NCI-H146 treated with DMSO at 0.1 percent for 48 hours (cell line): ENCODE data around the gene GRHPR.
"Not testable (repeated sequence)": the region's sequence is repeated elsewhere in the genome, so short reads cannot be mapped to it uniquely, and the experiment has no call there.

Source experiments
- DNase-seq: peaks from one replicate; lab custom pipeline; 2025; ENCODE audit not compliant: unreplicated experiment; lab: John Stamatoyannopoulos, UW

GRHPR gene

GRCh38 chr9:37422289-37423104 is at the start of gene GRHPR:
GRHPR (plus strand) TSS chr9:37422696; CDS start chr9:37422751, 55 bp downstream.
- DNase-seq: peak; percentile 81

DNA sequence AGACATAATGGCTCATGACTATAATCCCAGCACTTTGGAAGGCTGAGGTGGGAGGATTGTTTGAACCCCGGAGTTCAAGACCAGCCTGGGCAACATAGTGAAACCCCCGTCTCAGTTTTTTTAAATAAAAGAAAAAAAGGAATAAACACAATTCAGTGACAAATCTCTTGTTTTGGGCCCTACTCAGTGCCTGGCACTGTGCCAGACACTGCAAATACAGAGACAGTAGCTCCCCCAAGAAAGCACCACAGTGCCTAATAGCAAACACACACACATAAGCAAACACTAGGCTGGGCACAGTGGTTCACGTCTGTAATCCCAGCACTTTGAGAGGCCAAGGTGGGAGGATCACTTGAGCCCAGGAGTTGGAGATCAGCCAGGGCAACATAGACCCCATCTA is 49.7 kb upstream of the GRHPR start:
- no peak for DNase-seq

- no peak for DNase-seq
Measured at GRCh38 chr9:37373621-37374020, 48.9 kb upstream of the GRHPR start.

DNA sequence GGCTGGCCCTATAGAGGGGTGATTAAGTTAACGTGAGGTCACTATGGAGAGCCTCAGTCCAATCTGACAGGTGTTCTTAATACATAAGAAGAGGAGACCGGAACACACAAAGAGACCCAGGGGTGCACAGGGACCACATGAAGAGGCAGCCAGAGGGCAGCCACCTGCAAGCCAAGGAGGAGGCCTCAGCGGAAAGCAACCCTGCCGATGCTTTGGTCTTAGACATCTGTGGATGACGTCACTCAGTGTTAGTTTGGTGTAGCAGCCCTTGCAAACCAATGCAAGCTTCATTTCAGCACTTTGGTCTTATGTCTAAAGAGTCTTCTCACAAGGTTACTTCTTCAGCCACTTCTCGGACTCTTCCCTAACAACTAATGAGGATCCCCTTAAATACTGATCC is 47.6 kb upstream of the GRHPR start:
- DNase-seq: peak; percentile 20

GRCh38 chr9:37377688-37378612 is 44.5 kb upstream of the GRHPR start:
- DNase-seq: no peak

DNA sequence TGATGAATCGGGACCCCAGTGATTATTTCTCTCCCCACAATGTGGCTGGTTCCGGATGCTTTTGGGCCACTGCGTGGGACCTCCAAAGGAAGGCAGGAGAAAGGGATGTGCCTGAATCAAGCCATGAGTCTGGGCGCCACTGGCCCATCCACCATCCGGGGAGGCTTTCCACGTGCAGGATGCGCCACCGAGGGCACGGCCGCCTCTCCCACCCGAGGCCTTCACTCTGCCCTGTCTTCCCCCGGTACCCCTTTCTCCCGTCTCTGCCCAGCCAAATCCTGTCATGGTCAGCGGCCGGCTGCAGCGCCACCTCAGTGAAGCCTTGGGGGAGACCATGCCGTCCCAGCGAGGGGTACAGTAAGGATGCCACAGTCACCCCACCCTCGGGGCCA is 43.9 kb upstream of the GRHPR start:
- DNase-seq: no peak

- DNase-seq: no peak
Measured at GRCh38 chr9:37379835-37380234, 42.7 kb upstream of the GRHPR start.

GRCh38 chr9:37380570-37380969 is 41.9 kb upstream of the GRHPR start:
- no peak for DNase-seq

GRCh38 chr9:37381094-37381741 is 41.3 kb upstream of the GRHPR start:
- no peak for DNase-seq

GRCh38 chr9:37382161-37382981 is 40.1 kb upstream of the GRHPR start:
- no peak for DNase-seq

- DNase-seq: no peak
Measured at GRCh38 chr9:37382982-37383357, 39.5 kb upstream of the GRHPR start.

DNA sequence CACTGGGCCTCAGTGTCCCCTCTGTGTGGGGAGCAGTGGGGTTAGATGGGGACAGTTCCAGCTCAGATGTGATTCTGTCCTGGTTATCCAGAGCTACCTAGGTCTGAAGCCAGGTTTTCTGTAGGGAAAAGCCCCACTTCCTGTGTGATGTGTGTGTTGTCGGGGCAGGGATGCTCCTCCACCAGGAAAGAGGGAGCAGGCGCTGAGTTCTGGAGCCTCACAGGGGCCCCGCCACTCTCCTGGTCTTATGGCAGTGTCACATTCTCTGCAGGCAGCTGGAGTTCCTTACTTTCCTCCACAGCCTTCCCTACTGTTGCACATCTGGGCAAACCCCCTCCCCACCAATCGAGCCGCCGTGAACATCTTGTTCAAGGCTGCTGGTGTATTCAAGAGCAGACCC is 39.1 kb upstream of the GRHPR start:
- DNase-seq: no peak

DNA sequence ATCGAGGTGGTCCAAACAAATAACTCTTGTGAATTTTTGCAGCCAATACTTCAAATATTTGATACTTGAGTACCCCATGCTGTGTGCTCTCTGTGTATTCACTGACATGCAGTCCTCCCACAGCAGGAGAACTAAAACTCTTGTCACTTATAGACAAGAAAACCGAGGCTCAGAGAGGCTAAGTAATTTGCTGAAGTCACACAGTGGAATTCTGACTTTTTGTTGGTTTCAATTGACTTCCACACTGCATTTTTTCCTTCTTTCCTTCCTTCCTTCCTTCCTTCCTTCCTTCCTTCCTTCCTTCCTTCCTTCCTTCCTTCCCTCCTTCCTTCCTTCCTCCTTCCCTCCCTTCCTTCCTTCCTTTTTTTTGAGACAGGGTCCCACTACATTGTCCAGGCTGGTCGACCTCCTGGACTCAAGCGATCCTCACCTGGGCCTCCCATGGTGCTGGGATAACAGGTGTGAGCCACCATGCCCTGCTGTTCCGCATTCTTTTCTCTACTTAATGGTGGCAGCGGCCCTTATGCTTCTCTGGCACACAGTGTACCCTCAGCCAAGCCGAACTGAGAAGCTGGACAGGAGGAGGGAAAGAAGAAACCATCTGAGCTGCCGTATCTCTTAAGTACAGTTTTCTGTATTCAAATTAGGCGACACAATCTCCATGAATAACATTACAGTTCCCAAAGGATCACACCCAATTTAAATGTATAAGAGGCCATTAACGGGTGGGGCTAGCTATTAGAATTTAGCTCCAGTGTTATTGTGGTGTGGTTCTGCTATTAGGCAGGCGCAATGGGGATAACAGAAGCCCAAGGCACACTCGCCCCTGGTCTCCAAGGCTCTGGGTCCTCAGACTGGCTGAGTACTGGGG is 38.4 kb upstream of the GRHPR start:
- DNase-seq: no peak

GRCh38 chr9:37385286-37385685 is 37.2 kb upstream of the GRHPR start:
- no peak for DNase-seq

GRCh38 chr9:37386988-37387387 is 35.5 kb upstream of the GRHPR start:
- no peak for DNase-seq

DNA sequence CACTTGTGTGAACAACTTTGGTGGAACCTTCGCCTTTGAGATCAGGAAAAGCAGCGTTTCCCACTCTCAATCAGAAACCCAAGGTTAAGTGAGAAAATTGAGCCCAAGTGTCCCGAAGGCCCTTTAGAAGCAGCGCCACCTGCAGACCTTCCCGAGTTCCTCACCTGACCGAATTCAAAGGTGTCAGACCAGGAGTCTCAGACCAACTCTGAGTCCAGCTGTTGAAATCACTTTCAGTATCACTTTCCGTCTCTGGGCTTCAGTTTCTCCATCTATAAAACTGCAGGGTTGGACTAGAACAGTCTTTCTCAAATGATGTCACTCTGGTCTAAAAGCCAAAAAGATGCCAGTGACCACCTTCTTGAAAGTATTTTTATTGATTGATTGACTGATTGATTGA is 31.7 kb upstream of the GRHPR start:
- DNase-seq: no peak

DNA sequence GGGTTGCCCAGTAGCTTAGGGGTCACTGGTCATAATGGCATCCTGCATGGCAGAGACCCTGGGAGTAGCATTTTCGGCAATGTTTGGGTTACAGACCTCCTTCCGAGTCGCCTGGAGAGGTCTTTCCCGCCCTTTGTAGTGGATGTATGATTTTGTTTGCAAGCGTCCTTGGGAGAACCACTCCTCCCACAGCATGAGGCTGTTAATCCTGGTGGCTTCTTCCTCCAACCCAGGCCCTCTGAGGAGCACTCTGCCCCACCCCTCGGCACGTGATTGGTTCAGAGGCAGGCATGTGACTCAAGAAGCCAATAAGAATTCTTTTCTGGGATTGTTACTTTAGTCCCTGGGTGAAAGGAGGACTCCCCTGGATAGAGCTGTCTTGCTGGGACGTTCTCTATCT is 30.2 kb upstream of the GRHPR start:
- no peak for DNase-seq

DNA sequence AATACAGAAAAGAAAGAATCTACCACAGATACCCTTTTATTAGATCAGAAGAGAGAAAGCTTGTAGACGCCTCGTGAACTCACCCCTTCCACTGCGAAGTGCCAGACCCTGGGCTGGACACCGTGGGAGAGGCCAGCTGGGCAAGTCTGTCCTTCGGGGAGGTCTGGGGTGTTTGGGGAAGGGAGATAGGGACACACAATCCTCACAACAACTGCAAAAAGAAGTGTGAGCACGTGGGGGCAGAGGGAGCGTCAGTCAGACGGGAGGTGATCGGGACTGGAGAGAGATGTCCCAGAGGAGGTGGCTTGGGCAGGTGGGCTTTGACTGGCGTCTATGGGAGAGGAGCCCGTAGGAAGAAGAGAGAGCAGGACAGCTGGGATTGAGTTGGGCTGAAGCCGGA is 27.3 kb upstream of the GRHPR start:
- no peak for DNase-seq

GRCh38 chr9:37395663-37396062 is 26.8 kb upstream of the GRHPR start:
- peak; percentile 68 for DNase-seq

DNA sequence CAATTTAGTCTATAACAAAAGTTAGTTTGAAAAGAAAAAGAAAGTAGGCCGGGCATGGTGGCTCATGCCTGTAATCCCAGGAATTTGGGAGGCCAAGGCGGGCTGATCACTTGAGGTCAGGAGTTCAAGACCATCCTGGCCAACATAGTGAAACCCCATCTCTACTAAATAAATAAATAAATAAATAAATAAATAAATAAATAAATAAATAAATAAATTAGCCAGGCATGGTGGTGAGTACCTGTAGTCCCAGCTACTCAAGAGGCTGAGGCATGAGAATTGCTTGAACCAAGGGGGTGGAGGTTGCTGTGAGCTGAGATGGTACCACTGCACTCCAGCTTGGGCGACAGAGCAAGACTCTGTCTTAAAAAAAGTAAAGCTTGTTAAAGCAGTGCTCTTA is 24.5 kb upstream of the GRHPR start:
- DNase-seq: not testable (repeated sequence)
